Caco-2 (cell line): Measurements from ENCODE around the gene C18orf63. TPM values are rescaled to one million over a fixed set of nuclear protein-coding genes. Genes with fewer than 3 reads are reported as not detected.

Source experiments
- BruUV-seq: library from RNA; stranded (reverse); fragments of 400-500 nt; replicated peaks from 2 replicates; lab custom pipeline; 2021; lab: Mats Ljungman, UMichigan
- CTCF ChIA-PET: fragments of 300-600 bp; sonication (Branson Sonifier 250); formaldehyde crosslinking; loops from one replicate; lab custom pipeline; 2022; ENCODE audit warnings: antibody characterized with exemption; lab: Charles Lee
- POLR2A ChIA-PET: fragments of 300-600 bp; sonication (Branson Sonifier 250); formaldehyde crosslinking; loops from one replicate; lab custom pipeline; 2022; ENCODE audit warnings: antibody characterized with exemption; lab: Charles Lee
- DNase-seq, 2 experiments: peaks; one replicate each; pipeline versions ENCODE4 v3.0.0 to v3.0.0-alpha.2; 2020 to 2022
- H3K27me3 ChIP-seq: replicated peaks from 2 replicates; pipeline ENCODE4 v1.6.0; 2011; ENCODE audit warnings: low read length; ENCODE audit not compliant: control insufficient read depth, insufficient read depth
- H3K36me3 ChIP-seq: 2 replicates; pipeline ENCODE4 v1.5.1; 2011; ENCODE audit warnings: low read length; ENCODE audit not compliant: control insufficient read depth, insufficient read depth
- H3K4me1 ChIP-seq: fragments of 250-450 bp; sonication (Bioruptor Pico); 2 replicates; pipeline ENCODE4 v1.5.1; 2020; ENCODE audit warnings: mild to moderate bottlenecking
- H3K4me3 ChIP-seq: 2 replicates; pipeline ENCODE4 v1.5.1; 2011; ENCODE audit warnings: low read depth, mild to moderate bottlenecking, control low read depth, low read length
- H3K9me3 ChIP-seq: fragments of 250-450 bp; sonication (Bioruptor Pico); 2 replicates; pipeline ENCODE4 v1.5.1; 2020; ENCODE audit warnings: mild to moderate bottlenecking, moderate library complexity
- H3K27ac Mint-ChIP-seq: one replicate; pipeline ENCODE4 v1.8.0; 2022; ENCODE audit warnings: mixed read lengths; ENCODE audit not compliant: unreplicated experiment
- H3K27me3 Mint-ChIP-seq: one replicate; pipeline ENCODE4 v1.8.0; 2022; ENCODE audit warnings: mixed read lengths; ENCODE audit not compliant: insufficient read depth, unreplicated experiment
- H3K36me3 Mint-ChIP-seq: one replicate; pipeline ENCODE4 v1.8.0; 2022; ENCODE audit warnings: mild to moderate bottlenecking, mixed read lengths; ENCODE audit not compliant: insufficient read depth, unreplicated experiment
- H3K4me1 Mint-ChIP-seq: one replicate; pipeline ENCODE4 v1.8.0; 2022; ENCODE audit warnings: low read depth, mixed read lengths; ENCODE audit not compliant: unreplicated experiment
- H3K4me3 Mint-ChIP-seq: one replicate; pipeline ENCODE4 v1.8.0; 2022; ENCODE audit warnings: mild to moderate bottlenecking, moderate library complexity, mixed read lengths; ENCODE audit not compliant: unreplicated experiment
- H3K9me3 Mint-ChIP-seq: one replicate; pipeline ENCODE4 v1.8.0; 2022; ENCODE audit warnings: mixed read lengths; ENCODE audit not compliant: unreplicated experiment
- intact Hi-C: fragments of 100-400 bp; cut with micrococcal nuclease; formaldehyde crosslinking; loops from one replicate; pipeline ENCODE4 v1.10.0; 2022; ENCODE audit not compliant: unreplicated experiment
- total RNA-seq: library from RNA; stranded (reverse); gene quantifications from 2 replicates; pipeline ENCODE4 v1.2.3, GENCODE V29; 2022
- TF ChIP-seq, protein P1 (sequence below), 2 experiments: fragments of 200-600 bp in 1 of 2; IDR thresholded peaks; 1 replicate in 1 of 2; 2 replicates in 1 of 2; pipeline versions ENCODE4 v1.5.1 to v1.8.0; 2011 to 2022; ENCODE audit warnings: antibody characterized with exemption in 1 of 2, control low read depth in 1 of 2, inconsistent platforms in 1 of 2, low read depth in 1 of 2, low read length in 1 of 2, mild to moderate bottlenecking in 1 of 2, moderate library complexity in 1 of 2; ENCODE audit not compliant: insufficient read depth in 1 of 2, severe bottlenecking in 1 of 2, unreplicated experiment in 1 of 2

The C18orf63 gene
- total RNA-seq, 1 experiment from 2014 or later: not detected

DNA sequence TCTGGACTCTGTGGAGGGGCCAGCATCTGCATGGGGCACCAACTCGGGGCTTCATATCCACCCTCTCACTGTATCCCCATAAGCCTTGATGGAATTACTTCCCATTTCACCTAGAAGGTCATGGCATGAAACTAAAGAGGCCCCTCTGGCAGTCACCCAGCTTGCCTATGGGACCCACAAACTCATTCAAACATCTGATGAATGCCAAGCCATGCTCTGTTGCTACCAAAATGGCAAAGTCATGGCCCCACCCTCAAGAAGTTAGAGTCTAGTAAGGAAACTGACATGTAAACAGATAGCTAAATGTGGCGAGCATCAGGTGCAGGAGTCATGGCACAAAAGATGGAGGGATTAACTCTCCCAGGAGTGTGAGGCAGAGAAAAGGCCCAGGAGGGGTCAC, 38.3 kb upstream of the C18orf63 start:
- TF ChIP-seq, protein P1, sequence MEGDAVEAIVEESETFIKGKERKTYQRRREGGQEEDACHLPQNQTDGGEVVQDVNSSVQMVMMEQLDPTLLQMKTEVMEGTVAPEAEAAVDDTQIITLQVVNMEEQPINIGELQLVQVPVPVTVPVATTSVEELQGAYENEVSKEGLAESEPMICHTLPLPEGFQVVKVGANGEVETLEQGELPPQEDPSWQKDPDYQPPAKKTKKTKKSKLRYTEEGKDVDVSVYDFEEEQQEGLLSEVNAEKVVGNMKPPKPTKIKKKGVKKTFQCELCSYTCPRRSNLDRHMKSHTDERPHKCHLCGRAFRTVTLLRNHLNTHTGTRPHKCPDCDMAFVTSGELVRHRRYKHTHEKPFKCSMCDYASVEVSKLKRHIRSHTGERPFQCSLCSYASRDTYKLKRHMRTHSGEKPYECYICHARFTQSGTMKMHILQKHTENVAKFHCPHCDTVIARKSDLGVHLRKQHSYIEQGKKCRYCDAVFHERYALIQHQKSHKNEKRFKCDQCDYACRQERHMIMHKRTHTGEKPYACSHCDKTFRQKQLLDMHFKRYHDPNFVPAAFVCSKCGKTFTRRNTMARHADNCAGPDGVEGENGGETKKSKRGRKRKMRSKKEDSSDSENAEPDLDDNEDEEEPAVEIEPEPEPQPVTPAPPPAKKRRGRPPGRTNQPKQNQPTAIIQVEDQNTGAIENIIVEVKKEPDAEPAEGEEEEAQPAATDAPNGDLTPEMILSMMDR (IDR thresholded peaks at IDR 0.05; ENCODE audit: insufficient read depth in 1 of 2, low read depth in 1 of 2, low read length in 1 of 2, severe bottlenecking in 1 of 2, unreplicated experiment in 1 of 2): no peak
- Histone ChIP-seq H3K4me3 (no peak overlapping the region), H3K9me3 (no peaks in the 10 kb centered on the region), H3K36me3 (no peaks in the 10 kb centered on the region), H3K27me3 (no peaks in the 10 kb centered on the region), H3K4me1 (peaks cover 10% of the 10 kb centered on the region)
- H3K36me3 Mint-ChIP-seq: peaks cover 25% of the 10 kb centered on the region
- peaks cover 18% of the 10 kb centered on the region for H3K4me1 Mint-ChIP-seq
- intact Hi-C loops: no loop called here
- no peaks in the 10 kb centered on the region for H3K9me3 Mint-ChIP-seq
- no peaks in the 10 kb centered on the region for H3K27me3 Mint-ChIP-seq
- no peak overlapping the region for H3K4me3 Mint-ChIP-seq
- DNase-seq: no peak
- ChIA-PET POLR2A (no interaction called here), CTCF (no interaction called here)
- no peak overlapping the region for H3K27ac Mint-ChIP-seq
- no TSS peak for BruUV-seq

DNA sequence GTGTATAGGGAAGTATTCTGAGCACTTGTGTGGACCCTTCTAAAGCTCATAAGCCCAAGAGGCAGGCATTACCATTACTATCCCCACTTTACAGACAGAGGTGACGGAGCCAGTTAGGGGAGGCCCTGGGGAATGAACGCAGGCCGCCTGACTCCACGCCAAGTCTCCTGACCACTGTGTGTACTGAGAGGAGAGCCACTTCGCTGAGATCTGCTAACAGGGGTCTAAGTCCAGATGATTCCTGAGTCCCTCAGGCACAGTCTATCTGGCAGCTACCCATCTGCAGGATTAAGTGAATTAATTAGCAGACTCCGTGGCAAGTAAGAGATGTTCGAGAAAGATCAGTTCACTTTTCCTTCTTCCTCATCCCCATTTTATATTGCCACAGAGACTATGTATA, 37.6 kb upstream of the C18orf63 start:
- no TSS peak for BruUV-seq
- no peak overlapping the region for H3K27ac Mint-ChIP-seq
- no peak overlapping the region for H3K4me3 ChIP-seq
- H3K4me1 Mint-ChIP-seq: peaks cover 26% of the 10 kb centered on the region
- peaks cover 33% of the 10 kb centered on the region for H3K36me3 Mint-ChIP-seq
- no peaks in the 10 kb centered on the region for H3K9me3 ChIP-seq
- ChIA-PET POLR2A (no interaction called here), CTCF (no interaction called here)
- no peaks in the 10 kb centered on the region for H3K27me3 ChIP-seq
- TF ChIP-seq, protein P1 (IDR thresholded peaks at IDR 0.05; ENCODE audit: insufficient read depth in 1 of 2, low read depth in 1 of 2, low read length in 1 of 2, severe bottlenecking in 1 of 2, unreplicated experiment in 1 of 2): no peak
- no peaks in the 10 kb centered on the region for H3K9me3 Mint-ChIP-seq
- H3K4me1 ChIP-seq: peaks cover 17% of the 10 kb centered on the region
- intact Hi-C loops: no loop called here
- H3K27me3 Mint-ChIP-seq: no peaks in the 10 kb centered on the region
- no peaks in the 10 kb centered on the region for H3K36me3 ChIP-seq
- no peak overlapping the region for H3K4me3 Mint-ChIP-seq
- no peak for DNase-seq

DNA sequence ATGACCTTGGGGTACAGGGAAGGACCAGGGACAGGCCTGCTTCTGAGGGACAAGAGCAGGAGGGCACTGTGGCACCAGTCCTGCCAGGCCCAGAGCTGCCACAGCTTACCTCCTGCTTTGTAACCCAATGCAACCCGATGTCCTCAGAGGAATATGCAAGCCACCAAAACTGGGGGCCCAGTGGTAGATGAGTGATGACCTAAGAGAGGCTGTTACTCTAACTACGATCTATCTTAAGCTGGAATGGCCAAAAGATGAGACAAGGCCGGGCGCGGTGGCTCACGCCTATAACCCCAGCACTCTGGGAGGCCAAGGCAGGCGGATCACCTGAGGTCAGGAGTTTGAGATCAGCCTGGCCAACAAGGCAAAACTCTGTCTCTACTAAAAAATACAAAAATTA, 36.7 kb upstream of the C18orf63 start:
- BruUV-seq: no TSS peak
- no peak overlapping the region for H3K4me3 ChIP-seq
- Mint-ChIP-seq H3K27ac (no peak overlapping the region), H3K9me3 (no peaks in the 10 kb centered on the region), H3K4me1 (peaks cover 30% of the 10 kb centered on the region), H3K36me3 (peaks cover 33% of the 10 kb centered on the region), H3K4me3 (no peak overlapping the region), H3K27me3 (no peaks in the 10 kb centered on the region)
- no peaks in the 10 kb centered on the region for H3K27me3 ChIP-seq
- H3K4me1 ChIP-seq: peaks cover 25% of the 10 kb centered on the region
- TF ChIP-seq, protein P1 (IDR thresholded peaks at IDR 0.05; ENCODE audit: insufficient read depth in 1 of 2, low read depth in 1 of 2, low read length in 1 of 2, severe bottlenecking in 1 of 2, unreplicated experiment in 1 of 2): no peak
- ChIA-PET POLR2A (no interaction called here), CTCF (no interaction called here)
- no peaks in the 10 kb centered on the region for H3K36me3 ChIP-seq
- intact Hi-C loops: no loop called here
- H3K9me3 ChIP-seq: no peaks in the 10 kb centered on the region
- no peak for DNase-seq
